GM19452 (cell line): ENCODE measurements around the gene NBEAL2.

Source experiments
- ATAC-seq: cut with Tn5 transposase; IDR thresholded peaks from one replicate; pipeline ENCODE4 v1.9.1; 2021; ENCODE audit not compliant: unreplicated experiment

The NBEAL2 gene

DNA sequence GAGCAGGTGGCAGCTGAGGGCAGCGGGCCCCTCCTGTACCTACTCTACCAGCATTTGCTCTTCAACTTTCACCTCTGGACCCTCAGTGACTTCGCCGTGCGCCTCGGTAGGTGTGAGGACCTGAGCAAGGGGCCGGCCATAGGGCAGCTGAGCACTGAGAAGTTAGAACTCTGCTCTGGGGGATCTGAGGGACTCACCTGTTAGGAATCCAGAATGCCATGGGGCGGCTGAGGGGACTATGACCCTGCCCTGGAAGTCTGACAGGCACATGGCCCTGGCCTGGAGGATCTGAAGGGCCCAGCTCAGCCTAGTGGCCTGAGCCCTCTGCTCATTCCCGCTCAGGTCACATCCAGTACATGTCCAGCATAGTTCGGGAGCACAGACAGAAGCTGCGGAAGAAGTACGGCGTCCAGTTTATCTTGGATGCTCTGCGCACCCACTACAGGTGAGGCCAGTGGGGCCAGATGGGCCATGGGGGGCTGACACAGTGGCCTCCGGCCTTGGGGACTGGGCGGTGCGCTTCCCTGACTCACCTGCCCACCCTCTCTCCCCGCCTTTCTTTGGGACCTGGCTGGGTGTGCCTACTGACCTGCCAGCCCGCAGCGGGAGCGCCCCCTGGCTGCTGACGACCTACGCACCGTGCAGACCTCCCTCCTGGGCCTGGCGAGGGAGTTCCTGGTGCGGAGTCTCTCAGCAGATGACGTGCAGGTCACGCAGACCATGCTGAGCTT is 18.8 kb downstream of the NBEAL2 start:
- ATAC-seq: no peak

- no peak for ATAC-seq
Observed at GRCh38 chr3:46998852-46999515, 19.5 kb downstream of the NBEAL2 start.

- no peak for ATAC-seq
Observed at GRCh38 chr3:46999516-47000197, 20.2 kb downstream of the NBEAL2 start.

GRCh38 chr3:47000198-47000815 is 20.8 kb downstream of the NBEAL2 start:
- no peak for ATAC-seq

DNA sequence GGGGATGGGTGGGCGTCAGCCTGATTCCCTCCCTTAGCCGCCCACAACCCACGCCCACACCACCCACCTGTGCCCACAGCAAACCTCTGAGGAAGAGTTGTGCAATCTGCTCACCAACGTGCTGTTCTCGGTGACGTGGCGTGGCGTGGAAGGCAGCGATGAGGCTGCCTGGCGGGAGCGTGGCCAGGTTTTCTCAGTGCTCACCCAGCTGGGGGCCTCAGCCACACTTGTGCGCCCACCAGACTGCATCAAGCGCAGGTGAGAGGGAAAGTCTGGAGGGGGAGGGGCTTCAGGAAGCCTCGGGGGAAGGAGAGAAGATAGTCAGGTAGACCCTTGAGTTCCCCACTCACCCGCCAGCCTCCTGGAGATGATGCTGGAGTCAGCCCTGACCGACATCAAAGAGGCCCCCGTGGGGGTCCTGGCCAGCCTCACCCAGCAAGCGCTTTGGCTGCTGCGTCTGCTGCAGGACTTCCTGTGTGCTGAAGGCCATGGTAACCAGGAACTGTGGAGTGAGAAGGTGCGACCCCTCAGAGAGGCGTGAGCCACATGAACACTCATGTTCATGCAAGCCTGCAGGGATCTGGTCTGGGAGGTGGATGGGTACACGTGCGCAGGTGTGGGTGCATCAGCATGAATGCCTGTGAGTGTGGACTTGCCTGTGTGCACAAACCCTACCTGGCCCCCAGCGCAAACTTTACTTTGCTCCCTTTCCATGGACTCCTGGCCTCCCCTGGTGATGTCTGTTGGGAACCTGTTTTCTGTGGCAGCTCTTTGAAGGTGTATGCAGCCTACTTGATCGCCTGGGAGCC is 21.7 kb downstream of the NBEAL2 start:
- no peak for ATAC-seq

DNA sequence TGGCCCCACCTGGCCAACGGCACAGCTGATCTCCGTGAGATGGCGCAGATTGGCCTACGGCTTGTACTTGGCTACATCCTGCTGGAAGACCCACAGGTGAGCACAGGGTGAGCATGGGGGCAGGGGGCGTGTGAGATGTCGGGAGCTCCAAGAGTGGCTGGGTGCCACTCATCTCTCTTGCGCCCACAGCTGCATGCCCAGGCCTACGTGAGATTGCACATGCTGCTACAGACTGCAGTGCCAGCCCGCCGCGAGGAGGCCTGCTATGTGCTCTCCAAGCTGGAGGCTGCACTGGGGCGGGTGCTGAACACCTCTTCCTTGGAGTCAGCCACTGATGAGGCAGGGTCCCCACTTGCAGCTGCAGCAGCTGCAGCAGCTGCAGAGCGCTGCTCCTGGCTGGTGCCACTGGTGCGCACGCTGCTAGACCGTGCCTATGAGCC is 22.3 kb downstream of the NBEAL2 start:
- ATAC-seq: no peak

GRCh38 chr3:47002171-47003055 is 22.9 kb downstream of the NBEAL2 start:
- no peak for ATAC-seq

GRCh38 chr3:47003056-47003410 is 23.6 kb downstream of the NBEAL2 start:
- no peak for ATAC-seq

- ATAC-seq: no peak
Observed at GRCh38 chr3:47003461-47004368, 24.2 kb downstream of the NBEAL2 start.

DNA sequence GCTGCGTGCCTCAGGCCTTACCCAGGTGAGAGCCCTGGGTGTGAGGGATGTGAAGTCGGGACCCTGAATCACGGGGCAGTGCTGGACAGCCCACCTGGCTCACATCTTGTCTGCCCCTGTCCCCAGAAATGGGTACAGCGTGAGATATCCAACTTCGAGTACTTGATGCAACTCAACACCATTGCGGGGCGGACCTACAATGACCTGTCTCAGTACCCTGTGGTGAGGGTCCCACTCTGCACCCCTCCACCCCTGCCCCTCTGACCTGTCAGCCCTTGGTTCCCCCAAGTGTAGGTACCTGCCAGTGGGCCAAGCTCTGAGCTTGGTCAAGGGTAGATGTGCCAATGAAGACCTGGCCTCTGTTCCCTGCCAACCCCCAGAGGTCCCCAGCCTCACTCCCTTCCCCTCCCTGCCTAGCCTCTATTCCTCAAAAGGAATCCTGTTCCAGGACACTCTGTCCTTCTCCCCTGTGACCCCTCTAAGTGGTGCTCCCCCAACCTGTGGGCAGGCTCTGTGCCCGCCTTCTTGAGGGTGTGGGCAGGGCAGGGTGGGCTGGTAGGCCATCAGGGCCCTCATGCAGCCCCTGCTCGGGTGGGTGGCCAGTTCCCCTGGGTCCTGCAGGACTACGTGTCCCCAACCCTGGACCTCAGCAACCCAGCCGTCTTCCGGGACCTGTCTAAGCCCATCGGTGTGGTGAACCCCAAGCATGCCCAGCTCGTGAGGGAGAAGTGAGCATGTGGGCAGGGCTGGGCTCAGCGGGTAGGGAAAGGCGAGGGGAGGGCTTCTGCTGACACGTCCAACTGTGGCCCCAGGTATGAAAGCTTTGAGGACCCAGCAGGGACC is 25.1 kb downstream of the NBEAL2 start:
- ATAC-seq: no peak

GRCh38 chr3:47005212-47006144 is 26.0 kb downstream of the NBEAL2 start:
- ATAC-seq: no peak

- no peak for ATAC-seq
Observed at GRCh38 chr3:47006145-47006651, 26.7 kb downstream of the NBEAL2 start.

DNA sequence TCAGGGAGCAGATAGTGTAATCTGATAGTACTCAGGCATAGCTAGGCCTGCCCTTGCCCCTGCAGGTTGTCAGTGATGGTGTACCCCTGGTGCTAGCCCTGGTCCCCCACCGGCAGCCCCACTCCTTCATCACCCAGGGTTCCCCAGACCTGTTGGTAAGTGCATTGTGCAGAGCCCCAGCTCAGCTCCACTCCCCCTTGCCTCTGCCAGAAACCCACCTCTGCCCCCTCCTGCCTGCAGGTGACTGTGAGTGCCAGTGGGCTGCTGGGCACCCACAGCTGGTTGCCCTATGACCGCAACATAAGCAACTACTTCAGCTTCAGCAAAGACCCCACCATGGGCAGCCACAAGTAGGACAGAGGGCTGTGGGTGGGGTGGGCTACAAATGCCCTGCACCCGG is 27.5 kb downstream of the NBEAL2 start:
- ATAC-seq: no peak

DNA sequence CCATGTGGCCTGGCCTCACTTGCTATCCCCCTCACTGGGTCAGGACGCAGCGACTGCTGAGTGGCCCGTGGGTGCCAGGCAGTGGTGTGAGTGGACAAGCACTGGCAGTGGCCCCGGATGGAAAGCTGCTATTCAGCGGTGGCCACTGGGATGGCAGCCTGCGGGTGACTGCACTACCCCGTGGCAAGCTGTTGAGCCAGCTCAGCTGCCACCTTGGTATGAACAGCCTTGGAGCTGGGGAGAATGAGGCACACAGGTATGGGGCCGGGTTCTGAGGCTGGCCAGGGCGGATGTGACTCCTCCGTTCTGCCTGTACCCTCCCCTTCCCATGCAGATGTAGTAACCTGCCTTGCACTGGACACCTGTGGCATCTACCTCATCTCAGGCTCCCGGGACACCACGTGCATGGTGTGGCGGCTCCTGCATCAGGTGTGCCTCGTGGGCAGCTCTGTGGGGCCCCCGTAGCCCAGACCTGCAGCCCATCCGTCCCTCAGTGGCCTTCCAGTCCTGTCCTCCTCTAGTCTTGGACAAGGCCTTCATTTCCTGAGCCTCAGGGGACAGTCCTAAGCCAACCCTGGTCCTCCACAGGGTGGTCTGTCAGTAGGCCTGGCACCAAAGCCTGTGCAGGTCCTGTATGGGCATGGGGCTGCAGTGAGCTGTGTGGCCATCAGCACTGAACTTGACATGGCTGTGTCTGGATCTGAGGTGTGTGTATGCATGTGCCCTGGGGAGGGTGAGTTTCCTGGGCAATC is 28.2 kb downstream of the NBEAL2 start:
- no peak for ATAC-seq

DNA sequence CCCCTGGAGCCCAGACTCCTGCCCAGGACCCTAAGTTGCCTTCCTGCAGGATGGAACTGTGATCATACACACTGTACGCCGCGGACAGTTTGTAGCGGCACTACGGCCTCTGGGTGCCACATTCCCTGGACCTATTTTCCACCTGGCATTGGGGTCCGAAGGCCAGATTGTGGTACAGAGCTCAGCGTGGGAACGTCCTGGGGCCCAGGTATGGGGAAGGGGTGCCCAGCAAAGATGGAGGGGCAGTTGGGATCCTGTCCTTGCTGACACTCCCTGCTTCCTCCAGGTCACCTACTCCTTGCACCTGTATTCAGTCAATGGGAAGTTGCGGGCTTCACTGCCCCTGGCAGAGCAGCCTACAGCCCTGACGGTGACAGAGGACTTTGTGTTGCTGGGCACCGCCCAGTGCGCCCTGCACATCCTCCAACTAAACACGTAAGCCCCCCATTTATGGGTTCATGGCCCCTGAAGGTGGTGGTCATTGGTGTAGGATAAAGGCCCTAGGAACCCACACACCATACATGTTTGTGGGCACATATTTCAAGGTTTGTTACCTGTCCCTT is 28.8 kb downstream of the NBEAL2 start:
- ATAC-seq: no peak

DNA sequence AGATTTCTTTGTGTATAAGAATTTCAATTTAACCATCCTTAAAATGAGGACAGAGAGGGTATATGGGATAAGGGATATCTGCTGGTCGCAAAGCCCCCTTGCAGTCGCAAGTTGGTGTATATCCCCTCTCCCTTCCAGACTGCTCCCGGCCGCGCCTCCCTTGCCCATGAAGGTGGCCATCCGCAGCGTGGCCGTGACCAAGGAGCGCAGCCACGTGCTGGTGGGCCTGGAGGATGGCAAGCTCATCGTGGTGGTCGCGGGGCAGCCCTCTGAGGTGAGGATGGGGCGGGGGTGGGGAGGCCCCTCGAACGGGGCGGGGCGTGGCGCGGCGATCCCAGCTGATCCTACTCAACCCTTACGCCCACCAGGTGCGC is 29.4 kb downstream of the NBEAL2 start:
- no peak for ATAC-seq
